WTC11 (cell line): ENCODE measurements around the gene LCP1. TPM values are rescaled to one million over a fixed set of nuclear protein-coding genes. Genes with fewer than 3 reads are reported as not detected.
A peak's percentile ranks its signal among the peaks of the same experiment; 100 is the strongest.

Source experiments
- ATAC-seq: fragments of 200-7000 bp; cut with Tn5 transposase; 2 replicates; pipeline ENCODE4 v1.10.0; 2021; ENCODE audit warnings: mild to moderate bottlenecking, moderate library complexity
- CTCF ChIA-PET: fragments of 300-600 bp; sonication (Branson Sonifier 250); formaldehyde crosslinking; loops from one replicate; lab custom pipeline; 2021; ENCODE audit warnings: antibody characterized with exemption; lab: Charles Lee
- POLR2A ChIA-PET: fragments of 350-600 bp; sonication (Branson Sonifier 250); formaldehyde crosslinking; loops from one replicate; lab custom pipeline; 2021; ENCODE audit warnings: antibody characterized with exemption; lab: Charles Lee
- DNase-seq: peaks from one replicate; pipeline ENCODE4 v3.0.0; 2021; ENCODE audit warnings: low spot score
- H3K27ac Mint-ChIP-seq: 2 replicates; pipeline ENCODE4 v1.8.0; 2021; ENCODE audit warnings: mixed read lengths
- H3K27me3 Mint-ChIP-seq: 2 replicates; pipeline ENCODE4 v1.8.0; 2021; ENCODE audit warnings: low read depth, mild to moderate bottlenecking, moderate library complexity, mixed read lengths
- H3K36me3 Mint-ChIP-seq: 2 replicates; pipeline ENCODE4 v1.8.0; 2021; ENCODE audit warnings: mixed read lengths
- H3K4me1 Mint-ChIP-seq: 2 replicates; pipeline ENCODE4 v1.8.0; 2022; ENCODE audit warnings: mixed read lengths
- H3K4me3 Mint-ChIP-seq: 2 replicates; pipeline ENCODE4 v1.8.0; 2021; ENCODE audit warnings: mild to moderate bottlenecking, moderate library complexity, mixed read lengths
- H3K9me3 Mint-ChIP-seq: 2 replicates; pipeline ENCODE4 v1.8.0; 2021; ENCODE audit warnings: mixed read lengths
- ATF1 ChIP-seq: sonication (generic); formaldehyde crosslinking; IDR thresholded peaks from 2 replicates; pipeline ENCODE4 v1.8.1; 2023; ENCODE audit warnings: mild to moderate bottlenecking, moderate library complexity, missing genetic modification reagents
- CTCF ChIP-seq: fragments of 200-600 bp; IDR thresholded peaks from 2 replicates; pipeline ENCODE4 v1.8.0; 2022; ENCODE audit warnings: antibody characterized with exemption
- E2F4 ChIP-seq: sonication (generic); formaldehyde crosslinking; IDR thresholded peaks from 2 replicates; pipeline ENCODE4 v1.8.1; 2022; ENCODE audit warnings: low read depth, mild to moderate bottlenecking, moderate library complexity, missing genetic modification reagents, borderline replicate concordance
- FOXP1 ChIP-seq: sonication (generic); formaldehyde crosslinking; IDR thresholded peaks from 2 replicates; pipeline ENCODE4 v1.8.0; 2022; ENCODE audit warnings: missing genetic modification reagents, mild to moderate bottlenecking, moderate library complexity, borderline replicate concordance
- MAX ChIP-seq: sonication (generic); formaldehyde crosslinking; IDR thresholded peaks from 2 replicates; pipeline ENCODE4 v1.8.0; 2022; ENCODE audit warnings: mild to moderate bottlenecking, missing genetic modification reagents
- NR1H2 ChIP-seq: sonication (generic); formaldehyde crosslinking; IDR thresholded peaks from 2 replicates; pipeline ENCODE4 v1.9.0; 2021; ENCODE audit warnings: mild to moderate bottlenecking, moderate library complexity, missing genetic modification reagents
- NR2C2 ChIP-seq: sonication (generic); formaldehyde crosslinking; IDR thresholded peaks from 2 replicates; pipeline ENCODE4 v1.8.0; 2022; ENCODE audit warnings: mild to moderate bottlenecking, missing genetic modification reagents
- NR3C1 ChIP-seq: sonication (generic); formaldehyde crosslinking; conservative IDR thresholded peaks from 2 replicates; pipeline ENCODE4 v1.8.1; 2023; ENCODE audit warnings: low read depth, mild to moderate bottlenecking, missing genetic modification reagents
- OVOL2 ChIP-seq: fragments of 250-450 bp; sonication (Bioruptor Pico); IDR thresholded peaks from 2 replicates; pipeline ENCODE4 v1.9.0; 2021; ENCODE audit warnings: mild to moderate bottlenecking, borderline replicate concordance
- PRRX2 ChIP-seq: fragments of 250-450 bp; sonication (Bioruptor Pico); IDR thresholded peaks from 2 replicates; pipeline ENCODE4 v1.8.0; 2021; ENCODE audit warnings: mild to moderate bottlenecking
- STAT6 ChIP-seq: sonication (generic); formaldehyde crosslinking; conservative IDR thresholded peaks from 2 replicates; pipeline ENCODE4 v1.8.1; 2023; ENCODE audit warnings: mild to moderate bottlenecking, low read depth, missing genetic modification reagents, moderate library complexity
- TCF7 ChIP-seq: sonication (generic); formaldehyde crosslinking; IDR thresholded peaks from 2 replicates; pipeline ENCODE4 v1.8.0; 2022; ENCODE audit warnings: mild to moderate bottlenecking, low read depth, missing genetic modification reagents, moderate library complexity
- ZMAT4 ChIP-seq: fragments of 250-450 bp; sonication (Bioruptor Pico); IDR thresholded peaks from 2 replicates; pipeline ENCODE4 v1.9.0; 2021; ENCODE audit warnings: mild to moderate bottlenecking
- ZNF138 ChIP-seq: sonication (generic); formaldehyde crosslinking; conservative IDR thresholded peaks from 2 replicates; pipeline ENCODE4 v1.8.1; 2022; ENCODE audit warnings: mild to moderate bottlenecking, moderate library complexity, missing genetic modification reagents
- ZNF317 ChIP-seq: sonication (generic); formaldehyde crosslinking; IDR thresholded peaks from 2 replicates; pipeline ENCODE4 v1.8.1; 2023; ENCODE audit warnings: low read depth, mild to moderate bottlenecking, moderate library complexity, missing genetic modification reagents, borderline replicate concordance
- ZNF416 ChIP-seq: fragments of 250-450 bp; sonication (Bioruptor Pico); IDR thresholded peaks from 2 replicates; pipeline ENCODE4 v1.9.0; 2021; ENCODE audit warnings: mild to moderate bottlenecking, inconsistent platforms
- ZNF532 ChIP-seq: fragments of 250-450 bp; sonication (Bioruptor Pico); IDR thresholded peaks from 2 replicates; pipeline ENCODE4 v1.9.0; 2021; ENCODE audit warnings: mild to moderate bottlenecking, borderline replicate concordance
- total RNA-seq: library from RNA; stranded (reverse); gene quantifications from 3 replicates; pipeline ENCODE4 v1.2.3, GENCODE V29; 2021

LCP1 gene
- total RNA-seq, 1 experiment from 2014 or later = 3.2 TPM

GRCh38 chr13:46207828-46208227 is 25.9 kb upstream of the LCP1 start:
- no peaks in the 10 kb centered on the region for H3K36me3 Mint-ChIP-seq
- ChIA-PET CTCF (no interaction called here), POLR2A (no interaction called here)
- TF ChIP-seq ZNF138 (CRISPR knock-in tag) (no peak), E2F4 (CRISPR knock-in tag) (no peak)
- H3K9me3 Mint-ChIP-seq = no peaks in the 10 kb centered on the region
- ATAC-seq (peak; percentile 19; the same call in 1 of the 2 replicates), DNase-seq (no peak)
- H3K27ac Mint-ChIP-seq = no peak overlapping the region
- no peak overlapping the region for H3K4me3 Mint-ChIP-seq
- H3K27me3 Mint-ChIP-seq = peaks cover 20% of the 10 kb centered on the region
- peaks cover 12% of the 10 kb centered on the region for H3K4me1 Mint-ChIP-seq

GRCh38 chr13:46206143-46206542 is 24.2 kb upstream of the LCP1 start:
- H3K27me3 Mint-ChIP-seq = peaks cover 7% of the 10 kb centered on the region
- no peaks in the 10 kb centered on the region for H3K9me3 Mint-ChIP-seq
- H3K27ac Mint-ChIP-seq = no peak overlapping the region
- H3K36me3 Mint-ChIP-seq = no peaks in the 10 kb centered on the region
- TF ChIP-seq NR1H2 (CRISPR knock-in tag) (no peak), NR3C1 (CRISPR knock-in tag) (no peak), ZMAT4 (CRISPR knock-in tag) (no peak), PRRX2 (CRISPR knock-in tag) (no peak), ZNF416 (no peak), ZNF532 (CRISPR knock-in tag) (no peak), CTCF (no peak), STAT6 (CRISPR knock-in tag) (no peak), MAX (CRISPR knock-in tag) (no peak), ZNF317 (no peak), NR2C2 (CRISPR knock-in tag) (no peak), OVOL2 (no peak), E2F4 (CRISPR knock-in tag) (no peak), TCF7 (CRISPR knock-in tag) (no peak), ATF1 (CRISPR knock-in tag) (no peak), FOXP1 (no peak)
- H3K4me1 Mint-ChIP-seq = peaks cover 11% of the 10 kb centered on the region
- no peak overlapping the region for H3K4me3 Mint-ChIP-seq
- ChIA-PET POLR2A (no interaction called here), CTCF (no interaction called here)
- ATAC-seq (no peak), DNase-seq (no peak)
